ENCODE data around the gene KIT.

GRCh38 chr4:54677853-54678650, 20.3 kb downstream of the KIT start:
- TF ChIP-seq CTCF (IDR thresholded peaks at IDR 0.05) = no peak
- no peak for TF ChIP-seq EZH2 (IDR thresholded peaks at IDR 0.05; ENCODE audit: borderline replicate concordance, insufficient read depth, low read depth, low read length, poor library complexity, severe bottlenecking)
